ENCODE results near the gene LMNB1. TPM values are rescaled to one million over a fixed set of nuclear protein-coding genes. Genes with fewer than 3 reads are reported as not detected.
A peak's percentile ranks its signal among the peaks of the same experiment; 100 is the strongest.

LMNB1 gene
- total and polyA plus RNA-seq, 2 of the 13 experiments (the other 11 are each of a cell fraction or from before 2014, with no cell fraction given), result 12.5 to 159 TPM

DNA sequence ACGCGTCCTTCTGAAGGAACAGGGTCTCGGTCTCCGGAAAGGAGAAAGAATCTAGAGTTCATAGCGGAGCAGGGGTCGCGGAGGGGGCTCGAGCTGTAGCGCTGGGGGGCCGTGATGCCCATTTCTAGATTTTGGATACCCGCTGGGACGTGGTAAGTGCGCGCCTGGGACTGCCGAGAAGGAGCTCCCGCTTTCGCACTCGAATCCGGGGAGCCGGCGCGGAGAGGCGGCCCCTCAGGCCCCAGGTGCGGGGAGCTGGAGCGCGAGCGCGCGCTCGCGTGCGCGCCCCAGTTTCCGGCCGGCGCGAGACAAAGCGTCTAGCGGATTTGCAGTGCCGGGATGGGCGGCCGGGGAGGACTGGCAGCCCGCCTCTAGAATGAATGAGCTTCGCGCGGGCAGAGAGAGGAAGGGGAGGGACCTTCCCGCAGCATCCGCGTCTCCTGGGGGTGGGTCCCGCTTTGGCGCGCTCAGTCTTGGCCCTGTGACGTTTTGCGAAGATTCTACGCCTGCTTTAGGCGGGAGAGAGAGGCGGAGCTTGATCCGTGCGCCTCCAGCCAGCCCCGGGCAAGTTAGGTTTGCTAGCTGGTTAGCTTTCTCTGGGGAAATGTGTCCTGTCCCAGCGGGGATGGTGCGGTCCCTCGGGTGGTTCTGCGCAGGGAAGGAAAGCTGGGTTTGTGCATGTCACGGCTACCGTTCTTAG lies 1.2 kb downstream of the LMNB1 start (continued):
- TF ChIP-seq GABPA (IDR thresholded peaks at IDR 0.05; ENCODE audit: low read depth, low read length) (peak; percentile 55; the same call in 1 of the 2 replicates), GABPA (CRISPR knock-in tag; IDR thresholded peaks at IDR 0.05; ENCODE audit: low read depth) (peak; percentile 82), CREM (IDR thresholded peaks at IDR 0.05) (peak; percentile 49; the same call in 1 of the 2 replicates), CREM (CRISPR knock-in tag; IDR thresholded peaks at IDR 0.05) (no peak), ZNF232 (CRISPR knock-in tag; IDR thresholded peaks at IDR 0.05; ENCODE audit: borderline replicate concordance) (no peak), KLF12 (CRISPR knock-in tag; IDR thresholded peaks at IDR 0.05; ENCODE audit: borderline replicate concordance) (0 out of 2 replicates have a peak, but pooled peaks have one; percentile 44), CENPT (CRISPR knock-in tag; IDR thresholded peaks at IDR 0.05; ENCODE audit: low read depth) (no peak), KDM1A (CRISPR knock-in tag; IDR thresholded peaks at IDR 0.05) (no peak), FOXO1 (CRISPR knock-in tag; IDR thresholded peaks at IDR 0.05) (no peak), ZNF782 (CRISPR knock-in tag; IDR thresholded peaks at IDR 0.05; ENCODE audit: borderline replicate concordance) (no peak), ZNF253 (CRISPR knock-in tag; IDR thresholded peaks at IDR 0.05; ENCODE audit: borderline replicate concordance) (no peak), KDM5A (IDR thresholded peaks at IDR 0.05; ENCODE audit: borderline replicate concordance, low read length) (no peak; the same call in 1 of the 2 replicates), ZNF367 (CRISPR knock-in tag; IDR thresholded peaks at IDR 0.05; ENCODE audit: borderline replicate concordance) (no peak; the same call in 1 of the 2 replicates), KDM3A (CRISPR knock-in tag; IDR thresholded peaks at IDR 0.05; ENCODE audit: low read depth) (0 out of 2 replicates have a peak, but pooled peaks have one; percentile 43), TMF1 (CRISPR knock-in tag; IDR thresholded peaks at IDR 0.05; ENCODE audit: low read depth) (no peak), RFXAP (CRISPR knock-in tag; IDR thresholded peaks at IDR 0.05; ENCODE audit: borderline replicate concordance) (no peak; the same call in 1 of the 2 replicates), FOXA1 (IDR thresholded peaks at IDR 0.05) (no peak), FOXA1 (CRISPR knock-in tag; IDR thresholded peaks at IDR 0.05) (no peak), DNMT3B (CRISPR knock-in tag; conservative IDR thresholded peaks at IDR 0.05) (no peak), ZNF792 (CRISPR knock-in tag; IDR thresholded peaks at IDR 0.05) (no peak), REL (CRISPR knock-in tag; conservative IDR thresholded peaks at IDR 0.05) (peak; percentile 63; the same call in 1 of the 2 replicates), ZNF619 (CRISPR knock-in tag; IDR thresholded peaks at IDR 0.05) (no peak)
- TF ChIP-seq, protein P1, sequence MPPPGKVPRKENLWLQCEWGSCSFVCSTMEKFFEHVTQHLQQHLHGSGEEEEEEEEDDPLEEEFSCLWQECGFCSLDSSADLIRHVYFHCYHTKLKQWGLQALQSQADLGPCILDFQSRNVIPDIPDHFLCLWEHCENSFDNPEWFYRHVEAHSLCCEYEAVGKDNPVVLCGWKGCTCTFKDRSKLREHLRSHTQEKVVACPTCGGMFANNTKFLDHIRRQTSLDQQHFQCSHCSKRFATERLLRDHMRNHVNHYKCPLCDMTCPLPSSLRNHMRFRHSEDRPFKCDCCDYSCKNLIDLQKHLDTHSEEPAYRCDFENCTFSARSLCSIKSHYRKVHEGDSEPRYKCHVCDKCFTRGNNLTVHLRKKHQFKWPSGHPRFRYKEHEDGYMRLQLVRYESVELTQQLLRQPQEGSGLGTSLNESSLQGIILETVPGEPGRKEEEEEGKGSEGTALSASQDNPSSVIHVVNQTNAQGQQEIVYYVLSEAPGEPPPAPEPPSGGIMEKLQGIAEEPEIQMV (CRISPR knock-in tag; IDR thresholded peaks at IDR 0.05; ENCODE audit: low read depth), result no peak
- TF ChIP-seq, protein P2, sequence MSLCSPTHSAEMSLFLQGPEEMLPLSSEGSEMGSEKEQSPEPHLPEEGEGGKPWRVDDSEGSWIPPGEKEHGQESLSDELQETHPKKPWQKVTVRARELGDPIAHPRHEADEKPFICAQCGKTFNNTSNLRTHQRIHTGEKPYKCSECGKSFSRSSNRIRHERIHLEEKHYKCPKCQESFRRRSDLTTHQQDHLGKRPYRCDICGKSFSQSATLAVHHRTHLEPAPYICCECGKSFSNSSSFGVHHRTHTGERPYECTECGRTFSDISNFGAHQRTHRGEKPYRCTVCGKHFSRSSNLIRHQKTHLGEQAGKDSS (CRISPR knock-in tag; IDR thresholded peaks at IDR 0.05; ENCODE audit: borderline replicate concordance, low read depth), result no peak
- TF ChIP-seq, protein P3, sequence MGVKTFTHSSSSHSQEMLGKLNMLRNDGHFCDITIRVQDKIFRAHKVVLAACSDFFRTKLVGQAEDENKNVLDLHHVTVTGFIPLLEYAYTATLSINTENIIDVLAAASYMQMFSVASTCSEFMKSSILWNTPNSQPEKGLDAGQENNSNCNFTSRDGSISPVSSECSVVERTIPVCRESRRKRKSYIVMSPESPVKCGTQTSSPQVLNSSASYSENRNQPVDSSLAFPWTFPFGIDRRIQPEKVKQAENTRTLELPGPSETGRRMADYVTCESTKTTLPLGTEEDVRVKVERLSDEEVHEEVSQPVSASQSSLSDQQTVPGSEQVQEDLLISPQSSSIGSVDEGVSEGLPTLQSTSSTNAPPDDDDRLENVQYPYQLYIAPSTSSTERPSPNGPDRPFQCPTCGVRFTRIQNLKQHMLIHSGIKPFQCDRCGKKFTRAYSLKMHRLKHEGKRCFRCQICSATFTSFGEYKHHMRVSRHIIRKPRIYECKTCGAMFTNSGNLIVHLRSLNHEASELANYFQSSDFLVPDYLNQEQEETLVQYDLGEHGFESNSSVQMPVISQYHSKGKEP (CRISPR knock-in tag; IDR thresholded peaks at IDR 0.05), result no peak
- TF ChIP-seq, protein P4, sequence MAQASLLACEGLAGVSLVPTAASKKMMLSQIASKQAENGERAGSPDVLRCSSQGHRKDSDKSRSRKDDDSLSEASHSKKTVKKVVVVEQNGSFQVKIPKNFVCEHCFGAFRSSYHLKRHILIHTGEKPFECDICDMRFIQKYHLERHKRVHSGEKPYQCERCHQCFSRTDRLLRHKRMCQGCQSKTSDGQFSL (CRISPR knock-in tag; IDR thresholded peaks at IDR 0.05), result peak; percentile 12; the same call in 1 of the 2 replicates
- TF ChIP-seq, protein P5, sequence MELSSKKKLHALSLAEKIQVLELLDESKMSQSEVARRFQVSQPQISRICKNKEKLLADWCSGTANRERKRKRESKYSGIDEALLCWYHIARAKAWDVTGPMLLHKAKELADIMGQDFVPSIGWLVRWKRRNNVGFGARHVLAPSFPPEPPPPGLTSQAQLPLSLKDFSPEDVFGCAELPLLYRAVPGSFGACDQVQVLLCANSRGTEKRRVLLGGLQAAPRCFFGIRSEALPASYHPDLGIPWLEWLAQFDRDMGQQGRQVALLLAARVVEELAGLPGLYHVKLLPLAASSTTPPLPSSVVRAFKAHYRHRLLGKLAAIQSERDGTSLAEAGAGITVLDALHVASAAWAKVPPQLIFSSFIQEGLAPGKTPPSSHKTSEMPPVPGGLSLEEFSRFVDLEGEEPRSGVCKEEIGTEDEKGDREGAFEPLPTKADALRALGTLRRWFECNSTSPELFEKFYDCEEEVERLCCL (CRISPR knock-in tag; IDR thresholded peaks at IDR 0.05; ENCODE audit: borderline replicate concordance), result no peak
